ENCODE data around the gene EYA4.

EYA4 gene

GRCh38 chr6:133467231-133467981, 226.2 kb downstream of the EYA4 start:
- DNase-seq: no peak

GRCh38 chr6:133467982-133468380, 226.8 kb downstream of the EYA4 start:
- no peak for DNase-seq

GRCh38 chr6:133468591-133468990, 227.4 kb downstream of the EYA4 start:
- DNase-seq: no peak

- DNase-seq: no peak
Measured at GRCh38 chr6:133474516-133474915, 233.4 kb downstream of the EYA4 start.

- no peak for DNase-seq
Measured at GRCh38 chr6:133478673-133479072, 237.5 kb downstream of the EYA4 start.

GRCh38 chr6:133487174-133487573, 246.0 kb downstream of the EYA4 start:
- DNase-seq: no peak

GRCh38 chr6:133495205-133495903, 254.2 kb downstream of the EYA4 start:
- DNase-seq: no peak

- no peak for DNase-seq
Measured at GRCh38 chr6:133499662-133500061, 258.5 kb downstream of the EYA4 start.

- DNase-seq: no peak
Measured at GRCh38 chr6:133501675-133502270, 260.6 kb downstream of the EYA4 start.

GRCh38 chr6:133502441-133503335, 261.5 kb downstream of the EYA4 start:
- no peak for DNase-seq

- no peak for DNase-seq
Measured at GRCh38 chr6:133503336-133503729, 262.2 kb downstream of the EYA4 start.

GRCh38 chr6:133504158-133504557, 263.0 kb downstream of the EYA4 start:
- no peak for DNase-seq

GRCh38 chr6:133504761-133505160, 263.6 kb downstream of the EYA4 start:
- no peak for DNase-seq

GRCh38 chr6:133505681-133506080, 264.5 kb downstream of the EYA4 start:
- DNase-seq: no peak

- DNase-seq: peak; percentile 26 to 38
Measured at GRCh38 chr6:133512410-133513016, 271.4 kb downstream of the EYA4 start.

- no peak for DNase-seq
Measured at GRCh38 chr6:133523816-133524215, 282.7 kb downstream of the EYA4 start.

GRCh38 chr6:133526436-133526835, 285.3 kb downstream of the EYA4 start:
- DNase-seq: no peak

- no peak for DNase-seq
Measured at GRCh38 chr6:133528566-133528965, 287.4 kb downstream of the EYA4 start.

- no peak for DNase-seq
Measured at GRCh38 chr6:133532908-133533307, 291.8 kb downstream of the EYA4 start.

GRCh38 chr6:133539502-133540259, 298.5 kb downstream of the EYA4 start:
- DNase-seq: no peak

GRCh38 chr6:133540361-133540760, 299.2 kb downstream of the EYA4 start:
- DNase-seq: no peak

- DNase-seq: no peak
Measured at GRCh38 chr6:133541040-133541439, 299.9 kb downstream of the EYA4 start.
